Measurements from ENCODE around the gene COLEC11. TPM values are rescaled to one million over a fixed set of nuclear protein-coding genes. Genes with fewer than 3 reads are reported as not detected.

Gene COLEC11
- total and polyA plus RNA-seq, 2 donors from 2014 or later: 7.6 to 34.6 TPM

DNA sequence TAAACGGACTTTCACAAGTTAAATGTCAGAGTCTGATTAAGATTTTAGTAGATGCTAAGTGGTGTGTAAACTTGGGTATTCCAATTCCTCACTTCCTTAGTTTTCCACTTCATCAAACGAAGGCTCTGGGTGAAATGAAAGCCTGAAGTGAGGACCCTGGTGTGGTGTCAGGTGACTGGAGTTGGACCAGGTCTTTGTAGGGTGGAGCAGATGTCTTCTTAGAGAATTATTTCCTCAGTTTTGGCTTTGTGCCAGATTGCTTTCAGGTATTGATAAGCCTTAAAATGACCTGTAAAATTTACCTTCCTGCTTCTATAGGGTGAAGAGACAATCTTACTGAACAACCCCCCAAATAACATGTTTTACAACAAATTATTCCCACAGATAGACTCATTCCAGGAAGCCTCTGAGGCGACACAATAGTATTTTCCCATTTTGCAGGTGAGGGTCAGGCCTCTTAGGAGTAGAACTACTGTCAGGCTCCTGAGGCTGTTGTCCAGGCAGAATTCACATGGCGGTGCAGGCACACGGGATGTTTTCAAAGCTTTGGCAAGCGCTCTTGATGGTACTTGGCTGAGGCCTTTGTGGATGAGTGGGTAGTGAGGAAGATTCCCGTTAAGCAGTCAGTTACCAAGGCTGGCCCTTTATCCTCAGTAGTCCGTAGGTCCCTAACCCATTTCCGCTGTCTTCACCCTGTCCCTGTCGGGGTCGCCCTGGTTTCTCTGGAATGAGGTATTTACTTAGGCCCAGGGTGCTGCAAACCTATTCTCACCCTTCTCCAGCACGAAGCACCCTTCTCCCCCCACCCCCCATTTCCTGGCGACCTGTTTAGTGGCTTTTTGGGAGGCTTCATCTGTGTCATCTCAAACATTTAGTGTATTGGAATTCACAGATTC is 13.3 kb upstream of the COLEC11 start:
- FAIRE-seq (no peak), DNase-seq (no peak)
- no peaks in the 10 kb centered on the region for H3K27me3 ChIP-seq (ENCODE audit: control insufficient read depth, insufficient read depth, low read length)
- no peaks in the 10 kb centered on the region for H3K9me3 ChIP-seq (ENCODE audit: control insufficient read depth in 2 of 3, insufficient read depth in 1 of 3, low read length in 3 of 3)
- H3K27ac ChIP-seq (ENCODE audit: low read depth in 2 of 2, low read length in 2 of 2): no peak overlapping the region
- H3K4me3 ChIP-seq (ENCODE audit: low read length in 3 of 3): no peak overlapping the region
- peaks cover 12 to 40% (median 32%) of the 10 kb centered on the region in 3 donors for H3K36me3 ChIP-seq (ENCODE audit: control insufficient read depth in 2 of 3, insufficient read depth in 3 of 3, low read length in 3 of 3)
- H3K4me1 ChIP-seq (ENCODE audit: control insufficient read depth in 2 of 3, insufficient read depth in 2 of 3, low read depth in 1 of 3, low read length in 3 of 3): peaks cover 0 to 9% (median 0%) of the 10 kb centered on the region in 3 donors
- TF ChIP-seq, protein P1, sequence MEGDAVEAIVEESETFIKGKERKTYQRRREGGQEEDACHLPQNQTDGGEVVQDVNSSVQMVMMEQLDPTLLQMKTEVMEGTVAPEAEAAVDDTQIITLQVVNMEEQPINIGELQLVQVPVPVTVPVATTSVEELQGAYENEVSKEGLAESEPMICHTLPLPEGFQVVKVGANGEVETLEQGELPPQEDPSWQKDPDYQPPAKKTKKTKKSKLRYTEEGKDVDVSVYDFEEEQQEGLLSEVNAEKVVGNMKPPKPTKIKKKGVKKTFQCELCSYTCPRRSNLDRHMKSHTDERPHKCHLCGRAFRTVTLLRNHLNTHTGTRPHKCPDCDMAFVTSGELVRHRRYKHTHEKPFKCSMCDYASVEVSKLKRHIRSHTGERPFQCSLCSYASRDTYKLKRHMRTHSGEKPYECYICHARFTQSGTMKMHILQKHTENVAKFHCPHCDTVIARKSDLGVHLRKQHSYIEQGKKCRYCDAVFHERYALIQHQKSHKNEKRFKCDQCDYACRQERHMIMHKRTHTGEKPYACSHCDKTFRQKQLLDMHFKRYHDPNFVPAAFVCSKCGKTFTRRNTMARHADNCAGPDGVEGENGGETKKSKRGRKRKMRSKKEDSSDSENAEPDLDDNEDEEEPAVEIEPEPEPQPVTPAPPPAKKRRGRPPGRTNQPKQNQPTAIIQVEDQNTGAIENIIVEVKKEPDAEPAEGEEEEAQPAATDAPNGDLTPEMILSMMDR (IDR thresholded peaks at IDR 0.05; ENCODE audit: borderline replicate concordance, extremely low read depth, insufficient read depth): no peak
- no peak overlapping the region for H3K9ac ChIP-seq (ENCODE audit: low read length in 3 of 3)
- intact Hi-C loops (cut with DNase I): no loop called here

- no peaks in the 10 kb centered on the region for H3K9me3 ChIP-seq (ENCODE audit: control insufficient read depth in 2 of 3, insufficient read depth in 1 of 3, low read length in 3 of 3)
- TF ChIP-seq, protein P1 (IDR thresholded peaks at IDR 0.05; ENCODE audit: borderline replicate concordance, extremely low read depth, insufficient read depth): no peak
- no peak overlapping the region for H3K9ac ChIP-seq (ENCODE audit: low read length in 3 of 3)
- H3K27ac ChIP-seq (ENCODE audit: low read depth in 2 of 2, low read length in 2 of 2): no peak overlapping the region
- no peaks in the 10 kb centered on the region for H3K27me3 ChIP-seq (ENCODE audit: control insufficient read depth, insufficient read depth, low read length)
- FAIRE-seq: no peak
- H3K36me3 ChIP-seq (ENCODE audit: control insufficient read depth in 2 of 3, insufficient read depth in 3 of 3, low read length in 3 of 3): peaks cover under 1 to 23% (median 20%) of the 10 kb centered on the region in 3 donors
- no peak for DNase-seq
- intact Hi-C loops (cut with DNase I): no loop called here
- H3K4me1 ChIP-seq (ENCODE audit: control insufficient read depth in 2 of 3, insufficient read depth in 2 of 3, low read depth in 1 of 3, low read length in 3 of 3): peaks cover 0 to 3% (median 0%) of the 10 kb centered on the region in 3 donors
- no peak overlapping the region for H3K4me3 ChIP-seq (ENCODE audit: low read length in 3 of 3)
Measured at GRCh38 chr2:3584076-3584475, 10.8 kb upstream of the COLEC11 start.

GRCh38 chr2:3584608-3585260 is 10.2 kb upstream of the COLEC11 start:
- no peak for FAIRE-seq
- peaks cover 0 to 3% (median 0%) of the 10 kb centered on the region in 3 donors for H3K4me1 ChIP-seq (ENCODE audit: control insufficient read depth in 2 of 3, insufficient read depth in 2 of 3, low read depth in 1 of 3, low read length in 3 of 3)
- H3K27ac ChIP-seq (ENCODE audit: low read depth in 2 of 2, low read length in 2 of 2): peak overlapping the region; percentile 15 to 71
- TF ChIP-seq, protein P1 (IDR thresholded peaks at IDR 0.05; ENCODE audit: borderline replicate concordance, extremely low read depth, insufficient read depth): no peak
- DNase-seq: no peak
- H3K36me3 ChIP-seq (ENCODE audit: control insufficient read depth in 2 of 3, insufficient read depth in 3 of 3, low read length in 3 of 3): peaks cover 0 to 21% (median 14%) of the 10 kb centered on the region in 3 donors
- H3K4me3 ChIP-seq (ENCODE audit: low read length in 3 of 3): no peak overlapping the region
- no peaks in the 10 kb centered on the region for H3K9me3 ChIP-seq (ENCODE audit: control insufficient read depth in 2 of 3, insufficient read depth in 1 of 3, low read length in 3 of 3)
- no peak overlapping the region for H3K9ac ChIP-seq (ENCODE audit: low read length in 3 of 3)
- no peaks in the 10 kb centered on the region for H3K27me3 ChIP-seq (ENCODE audit: control insufficient read depth, insufficient read depth, low read length)
- intact Hi-C loops (cut with DNase I): no loop called here

Data from kidney (tissue), 14 donors.